ENCODE results near the gene ARMC6. TPM values are rescaled to one million over a fixed set of nuclear protein-coding genes. Genes with fewer than 3 reads are reported as not detected.

ARMC6 gene
- total RNA-seq, 4 donors from 2014 or later = 14.4 to 34.9 (median 26.0) TPM

GRCh38 chr19:19075126-19075525 lies 41.7 kb downstream of the ARMC6 start:
- H3K4me3 ChIP-seq = no peak overlapping the region
- no peaks in the 10 kb centered on the region for H3K36me3 ChIP-seq
- H3K27me3 ChIP-seq = no peaks in the 10 kb centered on the region
- WGBS = 88% methylated on average over 8 of the region's 8 CpGs
- no peak overlapping the region for H3K27ac ChIP-seq
- TF ChIP-seq EP300 (IDR thresholded peaks at IDR 0.05) (no peak), POLR2A (IDR thresholded peaks at IDR 0.05) (no peak), POLR2AphosphoS5 (IDR thresholded peaks at IDR 0.05) (no peak), CTCF (IDR thresholded peaks at IDR 0.05) (no peak)
- H3K9me3 ChIP-seq = no peaks in the 10 kb centered on the region
- DNase-seq (ENCODE audit: low spot score in 2 of 2) = no peak
- no peaks in the 10 kb centered on the region for H3K4me1 ChIP-seq

- no peaks in the 10 kb centered on the region for H3K27me3 ChIP-seq
- no peaks in the 10 kb centered on the region for H3K9me3 ChIP-seq
- WGBS = 75% methylated on average over 1 of the region's 1 CpG
- no peak for DNase-seq (ENCODE audit: low spot score in 2 of 2)
- no peaks in the 10 kb centered on the region for H3K4me1 ChIP-seq
- TF ChIP-seq CTCF (IDR thresholded peaks at IDR 0.05) = no peak
- no peak for TF ChIP-seq EP300 (IDR thresholded peaks at IDR 0.05)
- no peak for TF ChIP-seq POLR2A (IDR thresholded peaks at IDR 0.05)
- TF ChIP-seq POLR2AphosphoS5 (IDR thresholded peaks at IDR 0.05) = no peak
- H3K36me3 ChIP-seq = no peaks in the 10 kb centered on the region
- H3K27ac ChIP-seq = no peak overlapping the region
- no peak overlapping the region for H3K4me3 ChIP-seq
Measured at GRCh38 chr19:19076476-19076875, 43.1 kb downstream of the ARMC6 start.

- Histone ChIP-seq H3K27me3 (no peaks in the 10 kb centered on the region), H3K4me1 (no peaks in the 10 kb centered on the region), H3K9me3 (no peaks in the 10 kb centered on the region), H3K27ac (no peak overlapping the region), H3K36me3 (no peaks in the 10 kb centered on the region), H3K4me3 (no peak overlapping the region)
- WGBS = 92% methylated on average over 7 of the region's 7 CpGs
- no peak for DNase-seq (ENCODE audit: low spot score in 2 of 2)
- no peak for TF ChIP-seq POLR2AphosphoS5 (IDR thresholded peaks at IDR 0.05)
- no peak for TF ChIP-seq CTCF (IDR thresholded peaks at IDR 0.05)
- TF ChIP-seq POLR2A (IDR thresholded peaks at IDR 0.05) = no peak
- no peak for TF ChIP-seq EP300 (IDR thresholded peaks at IDR 0.05)
Measured at GRCh38 chr19:19077103-19077502, 43.7 kb downstream of the ARMC6 start.

GRCh38 chr19:19078801-19079200 lies 45.4 kb downstream of the ARMC6 start:
- 96% methylated on average over 6 of the region's 6 CpGs for WGBS
- DNase-seq (ENCODE audit: low spot score in 2 of 2) = no peak
- peaks cover 2% of the 10 kb centered on the region for H3K36me3 ChIP-seq
- H3K4me3 ChIP-seq = no peak overlapping the region
- peaks cover 7% of the 10 kb centered on the region for H3K4me1 ChIP-seq
- no peak overlapping the region for H3K27ac ChIP-seq
- H3K9me3 ChIP-seq = no peaks in the 10 kb centered on the region
- H3K27me3 ChIP-seq = no peaks in the 10 kb centered on the region
- TF ChIP-seq CTCF (IDR thresholded peaks at IDR 0.05) = no peak
- no peak for TF ChIP-seq POLR2AphosphoS5 (IDR thresholded peaks at IDR 0.05)
- TF ChIP-seq POLR2A (IDR thresholded peaks at IDR 0.05) = no peak

- no peak for DNase-seq (ENCODE audit: low spot score in 2 of 2)
- peaks cover 3% of the 10 kb centered on the region for H3K36me3 ChIP-seq
- H3K4me1 ChIP-seq = peaks cover 11% of the 10 kb centered on the region
- H3K4me3 ChIP-seq = no peak overlapping the region
- 100% methylated on average over 1 of the region's 1 CpG for WGBS
- no peak for TF ChIP-seq POLR2A (IDR thresholded peaks at IDR 0.05)
- no peak for TF ChIP-seq EP300 (IDR thresholded peaks at IDR 0.05)
- no peak for TF ChIP-seq CTCF (IDR thresholded peaks at IDR 0.05)
- TF ChIP-seq POLR2AphosphoS5 (IDR thresholded peaks at IDR 0.05) = no peak
- H3K27me3 ChIP-seq = no peaks in the 10 kb centered on the region
- H3K27ac ChIP-seq = no peak overlapping the region
- H3K9me3 ChIP-seq = no peaks in the 10 kb centered on the region
Measured at GRCh38 chr19:19079571-19079970, 46.2 kb downstream of the ARMC6 start.

All from suprapubic skin (tissue), 4 donors.